ENCODE data around the gene COL25A1. TPM values are rescaled to one million over a fixed set of nuclear protein-coding genes. Genes with fewer than 3 reads are reported as not detected.

Gene COL25A1
- total RNA-seq, 1 donor from 2014 or later: 1.3 TPM

GRCh38 chr4:108834835-108835384, 467.5 kb downstream of the COL25A1 start:
- H3K4me1 Mint-ChIP-seq (ENCODE audit: unreplicated experiment): peaks cover 19% of the 10 kb centered on the region
- DNase-seq (ENCODE audit: extremely low spot score, unreplicated experiment): no peak
- TF ChIP-seq CTCF (IDR thresholded peaks at IDR 0.05): peak; percentile 84
- H3K27ac Mint-ChIP-seq (ENCODE audit: unreplicated experiment): no peak overlapping the region
- H3K4me3 Mint-ChIP-seq (ENCODE audit: unreplicated experiment): no peak overlapping the region
- no peaks in the 10 kb centered on the region for H3K36me3 Mint-ChIP-seq (ENCODE audit: unreplicated experiment)
- H3K9me3 Mint-ChIP-seq (ENCODE audit: unreplicated experiment): no peaks in the 10 kb centered on the region
- H3K27me3 Mint-ChIP-seq (ENCODE audit: unreplicated experiment): no peaks in the 10 kb centered on the region

- DNase-seq (ENCODE audit: extremely low spot score, unreplicated experiment): no peak
- no peaks in the 10 kb centered on the region for H3K9me3 Mint-ChIP-seq (ENCODE audit: unreplicated experiment)
- H3K27me3 Mint-ChIP-seq (ENCODE audit: unreplicated experiment): no peaks in the 10 kb centered on the region
- no peak overlapping the region for H3K27ac Mint-ChIP-seq (ENCODE audit: unreplicated experiment)
- H3K4me1 Mint-ChIP-seq (ENCODE audit: unreplicated experiment): peaks cover 19% of the 10 kb centered on the region
- no peak overlapping the region for H3K4me3 Mint-ChIP-seq (ENCODE audit: unreplicated experiment)
- TF ChIP-seq CTCF (IDR thresholded peaks at IDR 0.05): no peak
- no peaks in the 10 kb centered on the region for H3K36me3 Mint-ChIP-seq (ENCODE audit: unreplicated experiment)
Observed at GRCh38 chr4:108834166-108834834, 468.2 kb downstream of the COL25A1 start.

- H3K36me3 Mint-ChIP-seq (ENCODE audit: unreplicated experiment): no peaks in the 10 kb centered on the region
- H3K4me1 Mint-ChIP-seq (ENCODE audit: unreplicated experiment): peaks cover 19% of the 10 kb centered on the region
- H3K27ac Mint-ChIP-seq (ENCODE audit: unreplicated experiment): no peak overlapping the region
- no peaks in the 10 kb centered on the region for H3K9me3 Mint-ChIP-seq (ENCODE audit: unreplicated experiment)
- no peak overlapping the region for H3K4me3 Mint-ChIP-seq (ENCODE audit: unreplicated experiment)
- H3K27me3 Mint-ChIP-seq (ENCODE audit: unreplicated experiment): no peaks in the 10 kb centered on the region
- DNase-seq (ENCODE audit: extremely low spot score, unreplicated experiment): no peak
- peak; percentile 54 for TF ChIP-seq CTCF (IDR thresholded peaks at IDR 0.05)
Observed at GRCh38 chr4:108833046-108833445, 469.4 kb downstream of the COL25A1 start.

- Mint-ChIP-seq H3K27me3 (ENCODE audit: unreplicated experiment) (no peaks in the 10 kb centered on the region), H3K4me1 (ENCODE audit: unreplicated experiment) (peaks cover 19% of the 10 kb centered on the region), H3K27ac (ENCODE audit: unreplicated experiment) (no peak overlapping the region), H3K4me3 (ENCODE audit: unreplicated experiment) (no peak overlapping the region), H3K9me3 (ENCODE audit: unreplicated experiment) (no peaks in the 10 kb centered on the region), H3K36me3 (ENCODE audit: unreplicated experiment) (no peaks in the 10 kb centered on the region)
- TF ChIP-seq CTCF (IDR thresholded peaks at IDR 0.05): no peak
- DNase-seq (ENCODE audit: extremely low spot score, unreplicated experiment): no peak
Observed at GRCh38 chr4:108831886-108832285, 470.6 kb downstream of the COL25A1 start.

- no peak for TF ChIP-seq CTCF (IDR thresholded peaks at IDR 0.05)
Observed at GRCh38 chr4:108831291-108831690, 471.2 kb downstream of the COL25A1 start.

More at GRCh38 chr4:108831291-108831690, 471.2 kb downstream of the COL25A1 start:
- no peak for DNase-seq (ENCODE audit: extremely low spot score, unreplicated experiment)
- Mint-ChIP-seq H3K9me3 (ENCODE audit: unreplicated experiment) (no peaks in the 10 kb centered on the region), H3K4me1 (ENCODE audit: unreplicated experiment) (peaks cover 19% of the 10 kb centered on the region), H3K36me3 (ENCODE audit: unreplicated experiment) (no peaks in the 10 kb centered on the region), H3K4me3 (ENCODE audit: unreplicated experiment) (no peak overlapping the region), H3K27ac (ENCODE audit: unreplicated experiment) (no peak overlapping the region), H3K27me3 (ENCODE audit: unreplicated experiment) (no peaks in the 10 kb centered on the region)
